GM19324 (cell line): Measurements from ENCODE around the gene NAXE.

Experiments used
- ATAC-seq: cut with Tn5 transposase; IDR thresholded peaks from one replicate; pipeline ENCODE4 v1.9.1; 2021; ENCODE audit warnings: mild to moderate bottlenecking, moderate library complexity; ENCODE audit not compliant: unreplicated experiment, low FRiP score

The NAXE gene

GRCh38 chr1:156643049-156643777 lies 51.6 kb downstream of the NAXE start:
- no peak for ATAC-seq

- no peak for ATAC-seq
Observed at GRCh38 chr1:156643778-156644092, 52.2 kb downstream of the NAXE start.
